ACC112 (cell line): ENCODE results near the gene STXBP6.

ENCODE experiments used
- H2AFZ ChIP-seq: fragments of 200-600 bp; sonication (generic); one replicate; pipeline ENCODE4 v1.6.0; 2017; ENCODE audit warnings: antibody characterized with exemption, low read length; ENCODE audit not compliant: unreplicated experiment
- H3K27ac ChIP-seq: fragments of 200-600 bp; sonication (generic); 2 replicates; pipeline ENCODE4 v1.5.1; 2014; ENCODE audit warnings: low read depth, mild to moderate bottlenecking, antibody characterized with exemption, low read length, moderate library complexity
- H3K27me3 ChIP-seq: fragments of 200-600 bp; sonication (generic); 2 replicates; pipeline ENCODE4 v1.6.1; 2014; ENCODE audit warnings: mild to moderate bottlenecking, antibody characterized with exemption, low read length, moderate library complexity, mixed read lengths; ENCODE audit not compliant: insufficient read depth
- H3K36me3 ChIP-seq: fragments of 200-600 bp; sonication (generic); 2 replicates; pipeline ENCODE4 v1.6.1; 2016; ENCODE audit warnings: mild to moderate bottlenecking, antibody characterized with exemption, low read length, moderate library complexity, mixed read lengths; ENCODE audit not compliant: insufficient read depth
- H3K4me1 ChIP-seq: fragments of 200-600 bp; sonication (generic); one replicate; pipeline ENCODE4 v1.6.1; 2016; ENCODE audit warnings: low read length, mixed read lengths; ENCODE audit not compliant: insufficient read depth, unreplicated experiment, control insufficient read depth
- H3K4me3 ChIP-seq: fragments of 200-600 bp; sonication (generic); 2 replicates; pipeline ENCODE4 v1.5.1; 2014; ENCODE audit warnings: mild to moderate bottlenecking, low read depth, low read length
- H3K79me2 ChIP-seq: fragments of 200-600 bp; sonication (generic); one replicate; pipeline ENCODE4 v1.6.0; 2016; ENCODE audit warnings: low read length; ENCODE audit not compliant: control insufficient read depth, unreplicated experiment, insufficient read depth

STXBP6 gene

DNA sequence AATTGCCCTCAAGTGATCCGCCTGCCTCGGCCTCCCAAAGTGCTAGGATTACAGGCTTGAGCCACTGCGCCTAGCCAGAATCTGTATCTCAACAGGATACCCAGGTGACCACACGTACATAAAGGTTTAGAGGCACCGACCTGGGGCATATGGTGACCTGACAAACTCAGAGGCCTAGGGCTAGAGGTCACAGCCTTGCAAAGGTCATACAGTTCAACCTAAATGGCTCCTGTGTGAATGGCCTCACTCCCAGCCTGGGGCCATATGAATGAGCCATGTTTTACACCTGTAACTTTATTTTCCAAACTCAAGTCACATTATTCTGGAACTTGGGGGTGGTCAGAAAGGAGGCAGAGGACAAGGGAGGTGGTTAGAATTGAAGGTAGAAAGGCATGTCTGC is 10.0 kb downstream of the STXBP6 start:
- Histone ChIP-seq H3K4me1 (no peaks in the 10 kb centered on the region), H3K4me3 (no peak overlapping the region), H2AFZ (no peak overlapping the region), H3K27me3 (no peaks in the 10 kb centered on the region), H3K79me2 (no peaks in the 10 kb centered on the region), H3K36me3 (no peaks in the 10 kb centered on the region), H3K27ac (no peak overlapping the region)

- Histone ChIP-seq H3K4me3 (no peak overlapping the region), H2AFZ (no peak overlapping the region), H3K27me3 (no peaks in the 10 kb centered on the region), H3K36me3 (no peaks in the 10 kb centered on the region), H3K4me1 (no peaks in the 10 kb centered on the region), H3K27ac (no peak overlapping the region), H3K79me2 (no peaks in the 10 kb centered on the region)
Observed at GRCh38 chr14:25038044-25038668, 11.8 kb downstream of the STXBP6 start.

- no peak overlapping the region for H3K4me3 ChIP-seq
- no peaks in the 10 kb centered on the region for H3K27me3 ChIP-seq
- H3K79me2 ChIP-seq = no peaks in the 10 kb centered on the region
Observed at GRCh38 chr14:25037032-25037431, 12.9 kb downstream of the STXBP6 start.

DNA sequence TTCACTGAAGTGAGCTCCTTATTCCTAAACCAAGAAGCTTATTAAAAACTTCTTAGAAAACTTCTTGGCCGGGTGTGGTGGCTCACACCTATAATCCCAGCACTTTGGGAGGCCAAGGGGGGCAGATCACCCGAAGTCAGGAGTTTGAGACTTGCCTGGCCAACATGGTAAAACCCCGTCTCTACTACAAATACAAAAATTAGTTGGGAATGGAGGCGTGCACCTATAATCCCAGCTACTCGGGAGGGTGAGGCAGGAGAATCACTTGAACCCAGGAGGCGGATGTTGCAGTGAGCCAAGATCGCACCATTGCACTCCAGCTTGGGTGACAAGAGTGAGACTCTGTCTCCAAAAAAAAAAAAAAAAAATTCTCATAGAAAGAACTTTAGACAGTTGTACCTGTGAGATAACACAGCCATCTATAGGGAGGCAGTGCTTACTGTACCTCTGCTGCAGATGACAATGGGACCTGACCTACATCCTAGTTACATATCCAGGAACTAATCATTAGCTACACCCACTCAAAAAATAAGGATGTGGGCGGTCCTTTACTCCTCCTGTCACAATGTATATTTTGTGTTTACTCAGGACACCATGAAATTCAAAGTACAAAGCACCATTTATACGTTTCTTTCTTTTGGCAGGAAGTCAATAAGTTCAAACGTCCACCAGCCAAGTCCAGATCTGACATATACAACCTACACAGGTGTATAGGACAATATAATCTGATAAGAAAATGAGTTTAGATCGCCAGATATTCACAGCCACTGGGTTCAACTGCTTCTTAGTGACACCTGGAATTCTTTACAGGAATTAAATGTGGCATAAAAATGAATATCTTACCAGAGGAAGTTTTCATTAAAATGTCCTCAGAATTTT is 14.9 kb downstream of the STXBP6 start:
- H3K36me3 ChIP-seq = no peaks in the 10 kb centered on the region
- no peaks in the 10 kb centered on the region for H3K27me3 ChIP-seq
- H3K79me2 ChIP-seq = no peaks in the 10 kb centered on the region
- H3K27ac ChIP-seq = no peak overlapping the region
- H3K4me3 ChIP-seq = no peak overlapping the region
- no peaks in the 10 kb centered on the region for H3K4me1 ChIP-seq
- H2AFZ ChIP-seq = no peak overlapping the region

More at GRCh38 chr14:25037032-25037431, 12.9 kb downstream of the STXBP6 start:
- Histone ChIP-seq H2AFZ (no peak overlapping the region), H3K36me3 (no peaks in the 10 kb centered on the region), H3K27ac (no peak overlapping the region), H3K4me1 (no peaks in the 10 kb centered on the region)

DNA sequence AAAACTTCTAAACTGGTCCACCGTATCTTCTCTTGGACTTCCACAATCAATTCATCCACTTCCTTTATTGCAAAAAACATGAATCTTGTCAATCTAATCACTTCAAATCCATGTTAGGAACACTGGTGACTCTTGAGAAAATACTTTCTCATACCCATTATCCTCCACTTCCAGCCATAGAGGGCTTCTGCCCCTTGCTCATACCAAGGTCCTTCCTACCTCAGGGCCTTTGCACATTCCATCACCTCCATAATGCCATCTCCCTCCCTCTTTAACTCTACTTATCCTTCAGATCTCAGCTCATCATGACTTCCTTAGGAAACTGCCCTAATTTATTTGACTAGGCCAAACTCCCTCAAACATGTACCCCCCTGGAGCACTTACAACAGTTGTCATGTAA is 16.6 kb downstream of the STXBP6 start:
- H2AFZ ChIP-seq = no peak overlapping the region
- no peaks in the 10 kb centered on the region for H3K79me2 ChIP-seq
- no peaks in the 10 kb centered on the region for H3K36me3 ChIP-seq
- no peak overlapping the region for H3K27ac ChIP-seq
- H3K27me3 ChIP-seq = no peaks in the 10 kb centered on the region
- no peaks in the 10 kb centered on the region for H3K4me1 ChIP-seq
- H3K4me3 ChIP-seq = no peak overlapping the region

DNA sequence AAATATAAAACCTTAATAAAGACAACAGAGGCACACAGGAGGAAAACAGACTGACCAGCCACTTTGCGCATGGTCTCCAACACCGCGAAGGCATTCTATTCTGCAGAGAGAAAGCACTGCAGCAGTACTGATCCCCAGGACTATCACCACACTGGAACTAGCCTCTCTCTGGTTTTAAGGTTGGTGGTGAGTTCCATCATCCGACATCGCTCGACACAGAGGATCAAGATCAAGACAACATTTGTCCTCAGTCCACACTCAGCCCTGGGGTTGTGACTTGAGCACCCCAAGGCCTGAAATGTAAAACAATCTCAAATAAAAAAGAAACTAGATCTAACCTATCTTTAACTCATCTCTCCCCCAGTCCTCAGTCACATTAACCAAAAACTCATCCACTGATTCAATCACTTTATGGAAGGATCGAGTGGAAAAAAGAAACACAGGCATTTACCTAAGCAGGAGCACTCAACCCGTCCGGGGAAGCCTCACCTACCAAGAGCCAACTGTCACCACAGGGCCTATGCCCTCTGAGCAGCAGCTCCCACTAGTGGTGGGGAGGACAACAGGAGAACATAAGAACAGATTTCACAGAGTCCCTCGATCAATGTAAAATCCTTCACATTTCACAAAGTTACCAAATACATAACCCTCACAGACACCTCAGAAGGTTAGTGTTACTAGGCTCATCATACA is 17.7 kb downstream of the STXBP6 start:
- Histone ChIP-seq H3K27me3 (no peaks in the 10 kb centered on the region), H3K27ac (no peak overlapping the region), H3K4me1 (no peaks in the 10 kb centered on the region), H3K4me3 (no peak overlapping the region), H3K79me2 (no peaks in the 10 kb centered on the region), H2AFZ (no peak overlapping the region), H3K36me3 (no peaks in the 10 kb centered on the region)

- no peaks in the 10 kb centered on the region for H3K79me2 ChIP-seq
- H3K27me3 ChIP-seq = no peaks in the 10 kb centered on the region
- no peaks in the 10 kb centered on the region for H3K36me3 ChIP-seq
Observed at GRCh38 chr14:25026476-25027137, 23.3 kb downstream of the STXBP6 start.

GRCh38 chr14:25019892-25020291 is 30.1 kb downstream of the STXBP6 start:
- Histone ChIP-seq H3K4me3 (no peak overlapping the region), H3K79me2 (no peaks in the 10 kb centered on the region), H3K4me1 (no peaks in the 10 kb centered on the region), H3K27me3 (no peaks in the 10 kb centered on the region), H3K27ac (no peak overlapping the region), H3K36me3 (no peaks in the 10 kb centered on the region), H2AFZ (no peak overlapping the region)

More at GRCh38 chr14:25026476-25027137, 23.3 kb downstream of the STXBP6 start:
- no peak overlapping the region for H3K4me3 ChIP-seq
- no peak overlapping the region for H2AFZ ChIP-seq
- no peaks in the 10 kb centered on the region for H3K4me1 ChIP-seq
- H3K27ac ChIP-seq = no peak overlapping the region

DNA sequence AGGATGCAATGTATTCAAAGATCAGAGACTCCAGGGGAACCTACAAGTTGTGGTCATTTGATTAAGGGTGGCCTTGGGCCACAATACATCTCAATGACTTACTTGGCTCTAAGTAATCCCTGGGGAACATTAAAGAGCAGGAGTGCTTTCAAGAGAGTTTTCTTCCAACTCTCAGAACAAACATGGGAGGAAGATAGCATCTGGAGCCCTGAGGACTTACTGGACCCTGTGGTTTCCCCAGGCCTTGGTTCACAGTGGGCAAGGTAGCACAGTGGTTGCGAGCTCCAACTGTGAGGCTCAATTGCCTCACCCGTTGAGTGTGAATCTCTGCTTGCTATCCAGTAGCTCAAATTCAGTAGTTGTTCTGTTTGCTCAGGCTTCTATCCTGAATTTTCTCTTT is 32.4 kb downstream of the STXBP6 start:
- Histone ChIP-seq H2AFZ (no peak overlapping the region), H3K79me2 (no peaks in the 10 kb centered on the region), H3K4me1 (no peaks in the 10 kb centered on the region), H3K27me3 (no peaks in the 10 kb centered on the region), H3K36me3 (no peaks in the 10 kb centered on the region), H3K27ac (no peak overlapping the region), H3K4me3 (no peak overlapping the region)

DNA sequence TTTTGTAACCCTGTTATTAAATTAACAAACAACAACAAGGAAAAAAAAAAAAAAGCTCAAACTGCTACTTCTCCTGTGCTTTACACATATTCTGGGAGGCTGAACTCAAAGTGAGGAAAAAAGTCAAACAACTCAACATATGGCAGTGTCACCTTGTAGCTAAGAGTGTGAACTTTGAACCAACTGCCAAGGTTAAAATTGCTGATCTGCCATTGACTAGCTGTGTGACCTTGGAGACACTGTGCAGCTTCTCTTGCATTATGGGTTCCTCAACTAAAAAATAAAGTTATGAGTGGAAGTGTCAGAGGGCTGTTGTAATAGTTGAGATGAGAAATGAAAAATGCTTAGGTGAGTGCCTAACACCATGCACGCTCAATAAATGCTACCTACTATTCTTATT is 34.2 kb downstream of the STXBP6 start:
- no peak overlapping the region for H3K4me3 ChIP-seq
- no peaks in the 10 kb centered on the region for H3K4me1 ChIP-seq
- no peaks in the 10 kb centered on the region for H3K79me2 ChIP-seq
- H3K27ac ChIP-seq = no peak overlapping the region
- no peaks in the 10 kb centered on the region for H3K27me3 ChIP-seq
- H3K36me3 ChIP-seq = no peaks in the 10 kb centered on the region
- H2AFZ ChIP-seq = no peak overlapping the region
